ENCODE measurements around the gene RIN1.

DNA sequence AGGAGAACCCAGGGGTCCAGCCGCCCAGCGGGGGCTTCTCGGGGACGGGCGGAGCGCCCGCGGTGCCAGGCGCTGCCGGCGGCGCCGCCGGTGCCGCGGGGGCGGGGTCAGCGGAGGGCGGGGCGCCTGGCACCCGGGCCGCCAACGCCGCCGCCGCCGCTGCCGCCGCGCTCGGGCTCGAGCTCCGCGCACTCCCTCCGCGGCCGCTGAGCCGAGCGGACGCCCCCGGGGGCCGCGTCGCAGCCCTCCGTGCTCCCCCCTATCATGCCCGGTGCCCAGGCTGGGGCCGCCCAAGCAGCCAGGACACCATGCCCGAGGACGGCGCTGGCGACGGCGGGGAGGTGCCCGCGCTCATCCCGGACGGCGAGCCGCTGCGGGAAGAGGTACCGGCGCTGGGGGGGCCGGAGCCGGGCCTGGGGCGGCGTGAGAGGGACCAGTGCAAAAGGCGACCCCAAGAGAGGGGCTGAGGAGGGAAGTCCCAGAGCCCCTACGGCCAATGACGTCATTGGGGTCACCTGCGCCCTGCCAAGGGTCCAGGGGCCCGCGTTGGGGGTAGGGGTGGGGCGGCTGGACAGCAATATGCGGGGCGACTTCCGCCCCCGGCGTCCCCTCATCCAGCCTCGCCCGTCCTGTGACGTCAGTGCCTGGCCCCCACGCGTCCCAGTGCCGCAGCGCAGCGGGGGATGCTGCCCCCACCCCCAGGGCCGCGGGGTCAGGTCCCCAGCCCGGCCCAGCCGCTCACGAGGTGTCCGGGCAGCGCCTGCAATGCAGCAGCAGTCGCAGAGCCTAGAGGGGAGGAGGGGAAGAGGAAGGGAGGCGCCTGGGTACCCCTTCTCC is 44.3 kb downstream of the RIN1 start, which contains the start of gene TMEM151A:
- no peak for TF ChIP-seq ELF4 (IDR thresholded peaks at IDR 0.05)
- 0 out of 2 replicates have a peak, but pooled peaks have one; percentile 10 for TF ChIP-seq FOXM1 (IDR thresholded peaks at IDR 0.05; ENCODE audit: borderline replicate concordance)
- no peak for TF ChIP-seq TARDBP (IDR thresholded peaks at IDR 0.05)
- no peak for TF ChIP-seq ARNT (IDR thresholded peaks at IDR 0.05)
- TF ChIP-seq ZNF384 (IDR thresholded peaks at IDR 0.05), result no peak
- TF ChIP-seq FOXA1 (IDR thresholded peaks at IDR 0.05), result no peak
- TF ChIP-seq SP1 (IDR thresholded peaks at IDR 0.05), result no peak
- TF ChIP-seq SUZ12 (IDR thresholded peaks at IDR 0.05), result no peak
- no peak for TF ChIP-seq HDGF (IDR thresholded peaks at IDR 0.05; ENCODE audit: borderline replicate concordance)
